Measurements from ENCODE around the gene MAP2K3.
A peak's percentile ranks its signal among the peaks of the same experiment; 100 is the strongest.

MAP2K3 gene

GRCh38 chr17:21282850-21283249, 1.7 kb upstream of the MAP2K3 start:
- DNase-seq (ENCODE audit: low read depth) = no peak

GRCh38 chr17:21283482-21284318, 811 bp upstream of the MAP2K3 start:
- no peak for DNase-seq (ENCODE audit: low read depth)

GRCh38 chr17:21285164-21286065, 904 bp downstream of the MAP2K3 start:
- no peak for DNase-seq (ENCODE audit: low read depth)

- peak; percentile 94 for DNase-seq (ENCODE audit: low read depth)
Measured at GRCh38 chr17:21286066-21286770, 1.7 kb downstream of the MAP2K3 start.

GRCh38 chr17:21286909-21287702, 2.6 kb downstream of the MAP2K3 start:
- DNase-seq (ENCODE audit: low read depth) = no peak

GRCh38 chr17:21287703-21288449, 3.4 kb downstream of the MAP2K3 start:
- DNase-seq (ENCODE audit: low read depth) = peak; percentile 94

GRCh38 chr17:21288571-21289017, 4.1 kb downstream of the MAP2K3 start:
- DNase-seq (ENCODE audit: low read depth) = no peak

- no peak for DNase-seq (ENCODE audit: low read depth)
Measured at GRCh38 chr17:21289175-21289901, 4.8 kb downstream of the MAP2K3 start.

- DNase-seq (ENCODE audit: low read depth) = no peak
Measured at GRCh38 chr17:21289902-21290571, 5.5 kb downstream of the MAP2K3 start.

- no peak for DNase-seq (ENCODE audit: low read depth)
Measured at GRCh38 chr17:21291357-21291756, 6.8 kb downstream of the MAP2K3 start.

- DNase-seq (ENCODE audit: low read depth) = no peak
Measured at GRCh38 chr17:21291862-21292261, 7.4 kb downstream of the MAP2K3 start.

GRCh38 chr17:21292867-21293830, 8.6 kb downstream of the MAP2K3 start:
- no peak for DNase-seq (ENCODE audit: low read depth)

GRCh38 chr17:21293831-21294210, 9.3 kb downstream of the MAP2K3 start:
- no peak for DNase-seq (ENCODE audit: low read depth)

GRCh38 chr17:21294321-21295035, 10.0 kb downstream of the MAP2K3 start:
- no peak for DNase-seq (ENCODE audit: low read depth)

GRCh38 chr17:21295036-21295952, 10.8 kb downstream of the MAP2K3 start:
- no peak for DNase-seq (ENCODE audit: low read depth)
